Epithelial cell of esophagus (primary cell): ENCODE results near the gene TRAPPC5.

Experiments
- DNase-seq: peaks from one replicate; pipeline ENCODE4 v3.0.0; 2010; ENCODE audit warnings: low read depth
- H3K4me3 ChIP-seq: 2 replicates; pipeline ENCODE4 v1.5.1; 2011; ENCODE audit warnings: mild to moderate bottlenecking, low read length, control low read depth
- CTCF ChIP-seq: IDR thresholded peaks from 2 replicates; pipeline ENCODE4 v1.5.1; 2011; ENCODE audit warnings: low read depth, mild to moderate bottlenecking, low read length, control low read depth, inconsistent platforms; ENCODE audit not compliant: insufficient read depth; ENCODE audit errors: missing control alignments

The TRAPPC5 gene

DNA sequence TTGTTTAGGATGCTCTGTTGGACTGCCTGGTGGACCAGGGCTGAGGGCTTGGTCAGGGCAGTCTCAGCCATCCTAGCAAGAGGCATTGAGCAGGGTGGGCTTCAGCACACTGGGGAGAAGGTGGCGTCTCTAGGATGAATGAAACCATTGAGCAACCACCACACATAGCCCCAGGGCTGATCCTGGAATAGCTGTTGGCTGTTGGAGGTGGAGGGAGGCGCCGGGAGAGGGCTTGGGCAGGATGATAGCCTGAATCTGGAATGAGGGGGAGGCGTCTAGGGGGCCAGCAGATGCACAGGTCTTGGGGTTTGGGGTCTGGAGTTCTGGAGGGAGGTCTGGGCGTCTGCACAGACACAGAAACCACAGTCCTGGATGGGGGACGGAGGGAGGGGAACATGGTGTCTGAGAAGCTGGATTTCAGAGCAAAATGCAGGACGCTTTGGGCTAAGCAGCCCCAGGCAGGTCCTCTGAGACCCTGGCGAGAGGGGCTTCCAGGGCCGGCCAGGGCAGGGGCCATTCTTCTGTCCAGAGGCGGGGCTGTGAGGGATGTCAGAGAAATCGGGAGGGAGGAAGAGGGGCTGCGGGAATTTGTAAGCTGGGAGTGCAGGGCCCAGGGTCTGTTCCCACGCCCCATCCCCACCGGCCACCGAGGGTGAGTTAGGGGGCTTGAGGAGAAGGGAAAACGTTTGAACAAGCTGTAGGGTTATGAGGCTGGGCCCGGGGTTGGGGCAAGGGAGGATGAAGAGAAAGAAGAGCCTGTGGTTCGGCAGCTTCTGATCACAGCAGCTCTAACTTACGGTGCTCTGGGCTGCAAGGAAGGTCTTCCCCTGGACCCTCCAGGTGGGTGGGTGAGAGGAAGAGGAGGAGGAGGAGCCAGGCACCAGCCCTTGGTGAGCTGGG is 5.2 kb downstream of the TRAPPC5 start:
- H3K4me3 ChIP-seq: no peak overlapping the region
- no peak for TF ChIP-seq CTCF
- no peak for DNase-seq

GRCh38 chr19:7687177-7687576 is 6.5 kb downstream of the TRAPPC5 start:
- TF ChIP-seq CTCF: no peak
- no peak overlapping the region for H3K4me3 ChIP-seq
- DNase-seq: no peak

- no peak for DNase-seq
- no peak for TF ChIP-seq CTCF
- no peak overlapping the region for H3K4me3 ChIP-seq
These were observed 8.5 kb downstream of the TRAPPC5 start for GRCh38 chr19:7689165-7689564.

- TF ChIP-seq CTCF: no peak
- no peak for DNase-seq
These were observed 10.2 kb downstream of the TRAPPC5 start for GRCh38 chr19:7690779-7691258.

DNA sequence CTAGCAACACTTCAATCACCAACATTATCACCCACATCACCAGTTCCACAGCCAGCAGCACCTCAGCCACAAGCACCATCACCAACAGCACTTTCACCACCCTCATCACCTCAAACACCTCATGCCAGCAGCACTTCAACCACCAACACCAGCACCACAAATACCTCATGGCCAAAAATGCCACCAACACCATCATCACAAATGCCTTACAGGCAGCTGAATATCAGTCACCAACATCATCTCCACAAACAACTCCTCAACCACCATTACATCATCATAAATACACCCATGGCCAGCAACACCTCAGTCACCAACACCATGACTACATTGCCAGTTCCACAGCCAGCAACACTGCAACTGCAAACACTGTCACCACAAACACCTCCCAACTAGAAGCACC is 10.9 kb downstream of the TRAPPC5 start:
- no peak overlapping the region for H3K4me3 ChIP-seq
- no peak for DNase-seq
- no peak for TF ChIP-seq CTCF

More at GRCh38 chr19:7690779-7691258, 10.2 kb downstream of the TRAPPC5 start:
- H3K4me3 ChIP-seq: no peak overlapping the region

- no peak overlapping the region for H3K4me3 ChIP-seq
- no peak for DNase-seq
- TF ChIP-seq CTCF: no peak
These were observed 11.9 kb downstream of the TRAPPC5 start for GRCh38 chr19:7692417-7693088.

GRCh38 chr19:7694499-7694898 is 13.9 kb downstream of the TRAPPC5 start:
- DNase-seq: no peak
- H3K4me3 ChIP-seq: no peak overlapping the region

More at GRCh38 chr19:7694499-7694898, 13.9 kb downstream of the TRAPPC5 start:
- no peak for TF ChIP-seq CTCF
